ENCODE measurements around the gene SLC29A4. TPM values are rescaled to one million over a fixed set of nuclear protein-coding genes. Genes with fewer than 3 reads are reported as not detected.
A peak's percentile ranks its signal among the peaks of the same experiment; 100 is the strongest.

Gene SLC29A4
- total and polyA plus RNA-seq, 2 of the 4 experiments (the other 2 are of a cell fraction): 2.3 to 7.6 TPM

- peaks cover 71% of the 10 kb centered on the region for H3K36me3 ChIP-seq (ENCODE audit: control insufficient read depth, insufficient read depth, low read length)
- no peaks in the 10 kb centered on the region for H3K27me3 ChIP-seq (ENCODE audit: control insufficient read depth, insufficient read depth, low read length)
- no peak overlapping the region for H4K5ac ChIP-seq (ENCODE audit: low read depth, low read length)
- in situ Hi-C loops (cut with MboI; ENCODE audit: low sequenced_read_pairs): no loop called here
- no peak overlapping the region for H4K8ac ChIP-seq (ENCODE audit: low read depth in 2 of 2, low read length in 2 of 2)
- H3K4me1 ChIP-seq (ENCODE audit: control insufficient read depth, insufficient read depth, low read length): no peaks in the 10 kb centered on the region
- no peak overlapping the region for H2AK9ac ChIP-seq (replicated peaks; ENCODE audit: low read depth, low read length, poor library complexity)
- H4K91ac ChIP-seq (ENCODE audit: insufficient read depth, low read depth, low read length): no peak overlapping the region
- DNase-seq (no peak), ATAC-seq (ENCODE audit: low read depth) (no peak)
- no peak overlapping the region for H2BK15ac ChIP-seq (ENCODE audit: low read depth, low read length)
- no peak overlapping the region for H2BK20ac ChIP-seq (ENCODE audit: low read depth, low read length)
- dilution Hi-C loops (cut with HindIII; ENCODE audit: low sequenced_read_pairs, unreplicated experiment): no loop called here
- TSS peak; percentile 12 for BruUV-seq (replicated peaks)
- H2BK120ac ChIP-seq (ENCODE audit: low read depth, low read length): no peak overlapping the region
- ChIA-PET POLR2A (ENCODE audit: unreplicated experiment) (no interaction called here), CTCF (interaction anchor here (0.5 kb wide), 1 partner anchor 63 kb away, joined by 3 read pairs; no protein-coding TSS in a partner anchor)
- H3K56ac ChIP-seq (ENCODE audit: extremely low read depth, insufficient read depth, low read length): no peak overlapping the region
- no peak overlapping the region for H3K14ac ChIP-seq (replicated peaks; ENCODE audit: low read depth, low read length)
- TF ChIP-seq BHLHE40 (IDR thresholded peaks at IDR 0.05; ENCODE audit: low read depth, low read length) (no peak), RFX5 (IDR thresholded peaks at IDR 0.05; ENCODE audit: low read depth, low read length) (no peak), FOS (IDR thresholded peaks at IDR 0.05; ENCODE audit: low read depth, low read length) (no peak), SMC3 (IDR thresholded peaks at IDR 0.05; ENCODE audit: low read depth, low read length) (no peak), MAFK (IDR thresholded peaks at IDR 0.05; ENCODE audit: low read depth, low read length) (no peak), MXI1 (IDR thresholded peaks at IDR 0.05; ENCODE audit: borderline replicate concordance, low read depth, low read length) (no peak), RCOR1 (IDR thresholded peaks at IDR 0.05; ENCODE audit: insufficient replicate concordance, low read length) (no peak), CHD1 (IDR thresholded peaks at IDR 0.05; ENCODE audit: low read depth, low read length) (no peak), USF2 (IDR thresholded peaks at IDR 0.05; ENCODE audit: low read depth, low read length) (no peak), CEBPB (IDR thresholded peaks at IDR 0.05; ENCODE audit: low read depth, low read length) (no peak), POLR2A (IDR thresholded peaks at IDR 0.05; ENCODE audit: low read depth, low read length) (no peak), NFE2L2 (IDR thresholded peaks at IDR 0.05; ENCODE audit: low read depth, low read length) (no peak), ELK1 (IDR thresholded peaks at IDR 0.05; ENCODE audit: borderline replicate concordance, low read depth, low read length) (no peak), CTCF (conservative IDR thresholded peaks at IDR 0.05; ENCODE audit: low read depth, low read length) (no peak)
- peaks cover 5% of the 10 kb centered on the region; the same call in 1 of the 2 replicates for H3K9me3 ChIP-seq (ENCODE audit: control insufficient read depth, insufficient read depth, low read length)
- H4K20me1 ChIP-seq (ENCODE audit: insufficient read depth, low read length): peaks cover 16% of the 10 kb centered on the region
- no peak overlapping the region for H3K4me3 ChIP-seq (ENCODE audit: insufficient read depth, low read depth, low read length)
- no peak overlapping the region for H2AK5ac ChIP-seq (ENCODE audit: low read depth, low read length)
- H3K18ac ChIP-seq (ENCODE audit: low read depth, low read length): no peak overlapping the region
- no peak overlapping the region for H3K27ac ChIP-seq (ENCODE audit: insufficient read depth, low read length)
- no peak overlapping the region for H3K9ac ChIP-seq (ENCODE audit: low read depth, low read length)
- H3K4me2 ChIP-seq (ENCODE audit: low read depth, low read length): no peak overlapping the region
- intact Hi-C loops (cut with micrococcal nuclease): no loop called here
- H2BK5ac ChIP-seq (ENCODE audit: low read depth, low read length, poor library complexity, severe bottlenecking): no peak overlapping the region
- H3K79me1 ChIP-seq (ENCODE audit: low read depth in 1 of 2, low read length in 2 of 2): peaks cover 6 to 28% of the 10 kb centered on the region in 2 experiments; a peak in 3 of 4 replicates
- no peaks in the 10 kb centered on the region for H3K9me1 ChIP-seq (ENCODE audit: insufficient read depth, low read length)
- WGBS, 2 experiments (ENCODE audit: extremely low coverage in 2 of 2, insufficient read length in 1 of 2): no CpG with 5 or more reads among the region's 6 CpGs
- H3K4ac ChIP-seq (ENCODE audit: low read depth, low read length): no peak overlapping the region
- H2AFZ ChIP-seq (replicated peaks; ENCODE audit: low read length, poor library complexity): no peak overlapping the region
- H3K23ac ChIP-seq (ENCODE audit: low read depth, low read length): no peak overlapping the region
Measured at GRCh38 chr7:5342631-5343030, 59.9 kb downstream of the SLC29A4 start.
